ENCODE data around the gene AFF2. TPM values are rescaled to one million over a fixed set of nuclear protein-coding genes. Genes with fewer than 3 reads are reported as not detected.

The AFF2 gene
- total RNA-seq, 1 donor from 2014 or later, result 0.22 TPM

DNA sequence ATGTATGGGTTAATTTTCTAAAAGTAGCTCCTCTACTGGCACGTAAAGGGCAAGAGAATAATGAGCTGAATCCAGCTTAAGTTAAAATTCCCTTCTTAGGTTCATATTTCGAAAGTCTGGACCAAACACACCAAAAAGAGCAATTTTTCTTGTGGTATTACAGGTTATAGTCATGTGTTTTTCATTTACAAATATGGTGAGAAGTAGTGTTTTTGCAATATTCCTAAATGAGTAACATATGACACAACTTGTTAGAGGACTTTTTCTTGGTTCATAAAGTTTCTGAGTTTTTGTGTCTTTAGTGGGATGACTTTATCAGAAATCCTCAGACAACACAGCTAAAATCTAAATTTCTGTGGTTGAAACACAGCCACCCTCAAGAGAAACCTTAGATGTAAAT, 172.1 kb downstream of the AFF2 start:
- intact Hi-C loops (cut with DNase I), result no loop called here
- DNase-seq (ENCODE audit: missing footprints) (no peak), ATAC-seq (no peak)

GRCh38 chrX:148681605-148682004, 181.2 kb downstream of the AFF2 start:
- intact Hi-C loops (cut with DNase I), result no loop called here
- ATAC-seq (no peak), DNase-seq (ENCODE audit: missing footprints) (no peak)

DNA sequence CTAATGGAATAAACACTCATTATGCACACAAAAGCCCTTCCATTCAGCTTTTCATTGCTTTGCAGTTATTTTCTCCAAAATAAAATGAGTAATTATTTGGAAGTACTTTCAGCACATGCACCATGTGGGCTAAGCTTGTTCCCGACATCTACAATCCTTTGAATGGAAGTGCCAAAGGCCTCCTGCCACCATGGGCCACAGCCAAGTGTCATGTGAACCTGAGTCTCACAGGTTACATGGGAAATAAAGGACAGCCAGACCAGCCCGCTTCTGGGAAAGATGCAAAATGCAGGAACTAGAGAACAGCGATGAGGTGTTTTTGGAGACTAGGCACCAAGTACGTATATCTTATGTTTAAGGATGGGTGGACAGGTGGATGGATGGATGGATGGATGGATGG, 181.8 kb downstream of the AFF2 start:
- ATAC-seq (no peak), DNase-seq (ENCODE audit: missing footprints) (no peak)
- intact Hi-C loops (cut with DNase I), result no loop called here

DNA sequence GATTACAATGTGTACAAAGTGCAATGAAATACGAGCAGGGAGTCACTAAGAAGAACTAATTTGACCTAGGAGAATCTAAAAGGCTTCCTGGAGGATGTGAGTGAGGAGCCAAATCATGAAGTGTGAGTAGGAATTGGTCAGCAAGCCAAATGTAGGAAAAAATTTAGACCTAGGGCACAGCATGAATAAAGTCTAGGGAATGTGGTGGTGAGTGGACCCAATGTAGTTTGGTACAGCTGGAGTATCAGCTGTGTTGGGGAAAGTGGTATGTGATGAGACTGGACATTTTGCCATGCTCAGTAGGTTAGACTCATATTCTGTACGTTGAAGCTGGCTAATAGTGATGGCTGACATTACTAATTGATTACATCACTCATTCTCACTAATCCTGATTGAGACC, 191.0 kb downstream of the AFF2 start:
- ATAC-seq, result no peak
- intact Hi-C loops (cut with DNase I), result no loop called here

GRCh38 chrX:148695255-148695654, 194.8 kb downstream of the AFF2 start:
- no peak for DNase-seq (ENCODE audit: missing footprints)
- ATAC-seq, result no peak
- intact Hi-C loops (cut with DNase I), result no loop called here

More for the DNA sequence above, 191.0 kb downstream of the AFF2 start:
- no peak for DNase-seq (ENCODE audit: missing footprints)

DNA sequence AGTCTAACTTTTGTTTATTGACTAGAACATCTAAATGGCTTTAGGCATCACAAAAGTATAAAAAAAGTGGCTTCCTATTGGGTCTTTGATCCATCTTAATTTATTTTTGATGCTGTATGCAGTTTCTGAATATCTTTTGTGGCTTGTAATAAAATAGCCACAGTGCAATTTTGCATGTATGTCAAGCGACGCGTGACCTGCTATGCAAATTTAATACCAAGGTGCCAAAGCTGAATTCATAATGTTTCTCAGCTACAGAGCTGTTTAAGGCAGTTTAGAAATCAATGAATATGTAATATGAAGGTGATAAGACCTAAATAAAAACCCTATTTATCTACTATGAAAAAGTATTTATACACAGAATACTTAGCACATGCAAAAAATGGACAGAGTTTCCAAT, 197.8 kb downstream of the AFF2 start:
- DNase-seq (ENCODE audit: missing footprints), result no peak
- ATAC-seq, result no peak
- intact Hi-C loops (cut with DNase I), result no loop called here

- DNase-seq (ENCODE audit: missing footprints) (no peak), ATAC-seq (no peak)
- intact Hi-C loops (cut with DNase I), result no loop called here
Measured at GRCh38 chrX:148700021-148700420, 199.6 kb downstream of the AFF2 start.

DNA sequence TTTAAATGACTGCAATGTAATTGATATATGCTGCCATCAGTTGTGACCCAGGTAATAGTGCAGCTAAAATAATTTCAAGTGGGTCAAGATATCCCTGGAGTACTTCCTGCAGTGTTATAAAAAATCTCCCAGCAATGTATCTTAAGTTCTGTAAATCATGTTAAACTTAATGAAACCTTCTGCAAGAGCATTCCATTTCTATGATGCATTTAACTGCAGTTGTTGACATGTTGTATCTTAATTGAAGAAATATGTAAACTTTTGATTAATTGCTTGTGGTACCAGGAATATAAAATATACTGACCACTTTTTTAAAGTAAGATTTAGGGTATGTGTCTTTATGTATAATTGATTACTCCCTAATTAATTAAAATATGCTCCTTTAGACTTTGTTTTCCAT, 213.6 kb downstream of the AFF2 start:
- DNase-seq (ENCODE audit: missing footprints), result no peak
- intact Hi-C loops (cut with DNase I), result no loop called here
- ATAC-seq, result no peak

GRCh38 chrX:148715361-148715760, 214.9 kb downstream of the AFF2 start:
- ATAC-seq (no peak), DNase-seq (ENCODE audit: missing footprints) (no peak)
- intact Hi-C loops (cut with DNase I), result no loop called here

DNA sequence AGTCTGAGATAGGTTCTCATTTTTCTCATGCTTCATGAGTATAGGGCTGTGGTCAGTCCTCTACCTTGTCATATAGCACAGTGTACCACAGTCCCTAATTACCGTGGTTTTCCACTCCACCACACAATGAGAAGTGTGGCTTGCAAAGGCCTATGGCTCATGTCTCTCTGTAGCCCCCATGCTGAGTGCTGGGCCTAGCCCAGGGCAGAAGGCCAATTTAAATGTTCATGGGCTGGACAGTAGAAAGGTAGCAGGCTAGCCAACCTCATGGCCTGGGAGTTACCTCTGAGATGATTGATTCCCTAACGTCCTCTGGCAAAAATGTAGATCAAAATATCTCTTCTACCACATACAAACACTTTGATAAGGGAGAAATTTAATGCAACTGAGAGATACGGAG, 222.5 kb downstream of the AFF2 start:
- no peak for ATAC-seq
- no peak for DNase-seq (ENCODE audit: missing footprints)
- intact Hi-C loops (cut with DNase I), result no loop called here

- ATAC-seq (no peak), DNase-seq (ENCODE audit: missing footprints) (no peak)
- intact Hi-C loops (cut with DNase I), result no loop called here
Measured at GRCh38 chrX:148723551-148723950, 223.1 kb downstream of the AFF2 start.

DNA sequence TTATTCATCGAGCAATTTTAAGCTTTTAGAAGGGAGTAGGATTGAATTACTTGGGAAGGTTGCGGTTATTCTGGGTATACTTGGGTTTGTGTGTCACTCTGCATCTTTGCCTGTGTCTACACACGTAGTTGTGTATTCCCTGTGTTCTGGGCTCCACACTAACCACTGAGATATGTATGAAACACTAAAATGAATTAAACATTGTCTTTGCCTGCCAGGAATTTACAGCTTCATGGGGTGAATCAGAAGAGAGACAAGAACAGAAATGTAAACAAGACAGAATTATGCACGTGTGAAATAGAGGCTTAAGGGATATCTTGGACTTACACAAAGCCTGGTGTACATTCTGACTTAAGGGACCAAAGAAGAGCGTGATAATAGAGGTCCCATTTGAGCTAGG, 228.5 kb downstream of the AFF2 start:
- ATAC-seq (no peak), DNase-seq (ENCODE audit: missing footprints) (no peak)
- intact Hi-C loops (cut with DNase I), result no loop called here

- intact Hi-C loops (cut with DNase I), result no loop called here
- DNase-seq (ENCODE audit: missing footprints), result no peak
- ATAC-seq, result no peak
Measured at GRCh38 chrX:148732743-148733142, 232.3 kb downstream of the AFF2 start.

DNA sequence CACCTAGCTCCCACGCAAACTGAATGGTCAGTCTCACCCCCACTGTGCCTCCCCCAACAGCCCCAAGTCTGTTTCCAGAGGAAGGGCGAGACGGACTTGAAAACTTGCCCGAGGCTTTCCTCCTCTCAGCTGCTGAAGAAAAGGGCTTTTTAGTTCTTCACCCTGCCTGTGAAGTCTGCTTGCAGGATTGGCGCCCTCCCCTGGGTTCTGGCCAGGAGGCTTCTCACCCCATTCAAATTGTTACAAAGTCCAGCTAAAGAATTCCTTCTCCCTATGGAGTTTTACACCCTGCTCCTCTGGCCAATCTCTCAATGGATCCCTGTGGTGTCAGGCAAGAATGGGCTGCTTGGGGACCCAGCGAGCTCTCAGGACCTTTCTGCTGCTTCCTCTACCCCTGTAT, 241.0 kb downstream of the AFF2 start:
- ATAC-seq (no peak), DNase-seq (ENCODE audit: missing footprints) (no peak)
- intact Hi-C loops (cut with DNase I), result no loop called here

DNA sequence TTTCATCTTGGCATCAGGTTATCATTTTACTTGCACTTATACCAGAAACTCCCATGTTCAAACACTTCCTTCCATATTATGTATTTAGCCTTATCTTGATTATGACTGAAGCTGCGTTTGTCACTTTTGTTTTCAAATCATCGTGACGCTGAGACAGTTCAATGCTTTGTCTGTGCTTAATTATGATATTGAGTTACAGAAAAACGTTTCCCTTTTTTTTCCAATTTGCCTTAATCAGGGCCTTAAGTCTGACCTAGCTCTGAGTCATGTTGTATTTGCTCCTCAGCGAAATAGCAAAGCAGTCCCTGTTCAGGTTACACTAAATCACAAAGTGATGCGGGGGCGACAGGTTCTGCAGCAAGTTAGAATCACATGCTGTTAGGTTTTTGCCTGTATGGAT, 254.7 kb downstream of the AFF2 start:
- ATAC-seq, result no peak
- no peak for DNase-seq (ENCODE audit: missing footprints)
- intact Hi-C loops (cut with DNase I), result no loop called here

GRCh38 chrX:148763896-148764295, 263.5 kb downstream of the AFF2 start:
- ATAC-seq (no peak), DNase-seq (ENCODE audit: missing footprints) (no peak)
- intact Hi-C loops (cut with DNase I), result no loop called here

GRCh38 chrX:148768296-148768695, 267.9 kb downstream of the AFF2 start:
- ATAC-seq (no peak), DNase-seq (ENCODE audit: missing footprints) (no peak)
- intact Hi-C loops (cut with DNase I), result no loop called here

DNA sequence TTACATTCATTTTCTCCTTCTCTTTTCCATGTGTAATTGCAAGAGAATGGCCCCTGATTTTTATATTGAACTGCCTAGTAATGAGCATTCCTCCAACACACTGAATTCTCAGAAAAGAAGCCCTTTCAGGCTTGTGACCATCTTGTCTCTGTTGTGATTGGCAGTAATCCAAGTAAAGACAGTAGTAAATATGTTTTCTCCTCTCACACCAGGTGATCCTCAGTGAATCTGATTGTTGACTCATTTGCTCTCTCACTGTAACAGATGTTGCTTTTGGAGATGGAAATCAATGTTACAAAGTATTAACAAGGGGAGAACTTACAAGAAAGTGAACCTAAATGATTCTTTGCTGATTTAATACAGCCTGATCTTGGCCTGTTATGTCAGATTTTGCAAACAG, 271.0 kb downstream of the AFF2 start:
- ATAC-seq, result no peak
- DNase-seq (ENCODE audit: missing footprints), result no peak
- intact Hi-C loops (cut with DNase I), result no loop called here

GRCh38 chrX:148774276-148774675, 273.9 kb downstream of the AFF2 start:
- intact Hi-C loops (cut with DNase I), result no loop called here
- no peak for DNase-seq (ENCODE audit: missing footprints)
- no peak for ATAC-seq

GRCh38 chrX:148784137-148784536, 283.7 kb downstream of the AFF2 start:
- DNase-seq (ENCODE audit: missing footprints), result no peak
- intact Hi-C loops (cut with DNase I), result no loop called here
- ATAC-seq, result no peak

GRCh38 chrX:148784856-148785255, 284.4 kb downstream of the AFF2 start:
- intact Hi-C loops (cut with DNase I), result no loop called here
- ATAC-seq (no peak), DNase-seq (ENCODE audit: missing footprints) (no peak)

DNA sequence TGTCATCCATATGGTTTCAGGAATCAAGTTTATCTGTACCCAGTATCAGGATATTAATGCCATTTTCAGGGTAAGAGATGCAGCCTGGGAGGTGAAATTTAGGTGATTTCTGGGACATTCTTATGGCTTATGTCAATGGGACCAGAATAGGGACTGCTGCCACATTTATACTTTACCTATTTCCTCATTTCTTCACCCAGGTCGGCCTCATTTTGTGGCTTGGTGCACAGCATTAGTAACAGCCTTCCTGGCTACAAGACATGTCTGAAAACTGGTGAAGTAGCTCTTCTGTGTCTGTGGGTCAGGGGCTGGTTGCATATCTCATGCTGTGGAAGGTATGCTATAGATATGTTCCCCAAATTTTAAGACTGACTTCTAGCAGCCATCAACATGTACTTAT, 284.8 kb downstream of the AFF2 start:
- no peak for DNase-seq (ENCODE audit: missing footprints)
- no peak for ATAC-seq
- intact Hi-C loops (cut with DNase I), result no loop called here

All from Right ventricle myocardium inferior (tissue), 1 donor.